SK-N-SH (cell line): ENCODE data around the gene CCDC61.

Source experiments
- EP300 ChIP-seq, 2 experiments: IDR thresholded peaks; 2 replicates each; pipeline versions ENCODE4 v1.4.0 to v1.6.1; 2012; ENCODE audit warnings: borderline replicate concordance in 1 of 2, low read depth in 1 of 2, low read length in 1 of 2
- MXI1 ChIP-seq: IDR thresholded peaks from 2 replicates; pipeline ENCODE4 v1.6.1; 2012; ENCODE audit warnings: mild to moderate bottlenecking, low read depth, low read length, improper control_type of control experiment
- POLR2AphosphoS5 ChIP-seq: IDR thresholded peaks from 2 replicates; pipeline ENCODE4 v1.6.1; 2012; ENCODE audit warnings: low read depth, low read length
- RAD21 ChIP-seq: IDR thresholded peaks from 2 replicates; pipeline ENCODE4 v1.6.1; 2012; ENCODE audit warnings: mild to moderate bottlenecking, low read length
- RCOR1 ChIP-seq: fragments of 150-350 bp; IDR thresholded peaks from 2 replicates; pipeline ENCODE4 v1.6.1; 2017; ENCODE audit warnings: antibody characterized with exemption, low read length
- SMC3 ChIP-seq: IDR thresholded peaks from 2 replicates; pipeline ENCODE4 v1.6.1; 2012; ENCODE audit warnings: low read depth, low read length, improper control_type of control experiment
- TAF1 ChIP-seq: IDR thresholded peaks from 2 replicates; pipeline ENCODE4 v1.6.1; 2012; ENCODE audit warnings: low read depth, mild to moderate bottlenecking, low read length, moderate library complexity, borderline replicate concordance
- TEAD4 ChIP-seq: IDR thresholded peaks from 2 replicates; pipeline ENCODE4 v1.4.0; 2012; ENCODE audit warnings: mild to moderate bottlenecking, borderline replicate concordance; ENCODE audit not compliant: insufficient read depth
- TF ChIP-seq, protein P1 (sequence below): fragments of 150-350 bp; IDR thresholded peaks from 2 replicates; pipeline ENCODE4 v1.6.1; 2017; ENCODE audit warnings: antibody characterized with exemption, low read length, low read depth, borderline replicate concordance
- TF ChIP-seq, protein P2 (sequence below): IDR thresholded peaks from 2 replicates; pipeline ENCODE4 v1.6.1; 2012; ENCODE audit warnings: mild to moderate bottlenecking, low read depth, low read length, moderate library complexity
- TF ChIP-seq, protein P3 (sequence below): fragments of 200-600 bp; sonication (generic); IDR thresholded peaks from 2 replicates; pipeline ENCODE4 v1.6.1; 2017; ENCODE audit warnings: antibody characterized with exemption, mild to moderate bottlenecking, moderate library complexity
- TF ChIP-seq, protein P4 (sequence below): IDR thresholded peaks from 2 replicates; pipeline ENCODE4 v1.4.0; 2012; ENCODE audit warnings: low read depth, borderline replicate concordance
- TF ChIP-seq, protein P5 (sequence below): IDR thresholded peaks from 2 replicates; pipeline ENCODE4 v1.4.0; 2012; ENCODE audit warnings: low read depth

DNA sequence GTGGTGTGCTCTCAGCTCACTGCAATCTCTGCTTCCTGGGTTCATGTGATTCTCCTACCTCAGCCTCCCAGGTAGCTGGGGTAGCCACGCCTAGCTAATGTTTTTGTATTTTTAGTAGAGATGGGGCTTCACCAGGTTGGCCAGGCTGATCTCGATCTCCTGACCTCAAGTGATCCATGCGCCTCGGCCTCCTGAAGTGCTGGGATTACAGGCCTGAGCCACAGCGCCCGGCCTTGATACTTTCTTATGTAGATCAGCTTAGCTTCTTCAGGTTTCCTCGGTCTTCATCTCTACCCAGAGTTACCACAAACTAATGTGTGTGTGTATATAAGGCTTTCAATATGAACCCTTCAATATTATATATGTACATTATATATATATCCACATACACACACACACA, 9.9 kb upstream of the CCDC61 start:
- TF ChIP-seq, protein P1, sequence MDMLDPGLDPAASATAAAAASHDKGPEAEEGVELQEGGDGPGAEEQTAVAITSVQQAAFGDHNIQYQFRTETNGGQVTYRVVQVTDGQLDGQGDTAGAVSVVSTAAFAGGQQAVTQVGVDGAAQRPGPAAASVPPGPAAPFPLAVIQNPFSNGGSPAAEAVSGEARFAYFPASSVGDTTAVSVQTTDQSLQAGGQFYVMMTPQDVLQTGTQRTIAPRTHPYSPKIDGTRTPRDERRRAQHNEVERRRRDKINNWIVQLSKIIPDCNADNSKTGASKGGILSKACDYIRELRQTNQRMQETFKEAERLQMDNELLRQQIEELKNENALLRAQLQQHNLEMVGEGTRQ = no peak
- TF ChIP-seq, protein P2, sequence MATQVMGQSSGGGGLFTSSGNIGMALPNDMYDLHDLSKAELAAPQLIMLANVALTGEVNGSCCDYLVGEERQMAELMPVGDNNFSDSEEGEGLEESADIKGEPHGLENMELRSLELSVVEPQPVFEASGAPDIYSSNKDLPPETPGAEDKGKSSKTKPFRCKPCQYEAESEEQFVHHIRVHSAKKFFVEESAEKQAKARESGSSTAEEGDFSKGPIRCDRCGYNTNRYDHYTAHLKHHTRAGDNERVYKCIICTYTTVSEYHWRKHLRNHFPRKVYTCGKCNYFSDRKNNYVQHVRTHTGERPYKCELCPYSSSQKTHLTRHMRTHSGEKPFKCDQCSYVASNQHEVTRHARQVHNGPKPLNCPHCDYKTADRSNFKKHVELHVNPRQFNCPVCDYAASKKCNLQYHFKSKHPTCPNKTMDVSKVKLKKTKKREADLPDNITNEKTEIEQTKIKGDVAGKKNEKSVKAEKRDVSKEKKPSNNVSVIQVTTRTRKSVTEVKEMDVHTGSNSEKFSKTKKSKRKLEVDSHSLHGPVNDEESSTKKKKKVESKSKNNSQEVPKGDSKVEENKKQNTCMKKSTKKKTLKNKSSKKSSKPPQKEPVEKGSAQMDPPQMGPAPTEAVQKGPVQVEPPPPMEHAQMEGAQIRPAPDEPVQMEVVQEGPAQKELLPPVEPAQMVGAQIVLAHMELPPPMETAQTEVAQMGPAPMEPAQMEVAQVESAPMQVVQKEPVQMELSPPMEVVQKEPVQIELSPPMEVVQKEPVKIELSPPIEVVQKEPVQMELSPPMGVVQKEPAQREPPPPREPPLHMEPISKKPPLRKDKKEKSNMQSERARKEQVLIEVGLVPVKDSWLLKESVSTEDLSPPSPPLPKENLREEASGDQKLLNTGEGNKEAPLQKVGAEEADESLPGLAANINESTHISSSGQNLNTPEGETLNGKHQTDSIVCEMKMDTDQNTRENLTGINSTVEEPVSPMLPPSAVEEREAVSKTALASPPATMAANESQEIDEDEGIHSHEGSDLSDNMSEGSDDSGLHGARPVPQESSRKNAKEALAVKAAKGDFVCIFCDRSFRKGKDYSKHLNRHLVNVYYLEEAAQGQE = no peak
- TF ChIP-seq, protein P3, sequence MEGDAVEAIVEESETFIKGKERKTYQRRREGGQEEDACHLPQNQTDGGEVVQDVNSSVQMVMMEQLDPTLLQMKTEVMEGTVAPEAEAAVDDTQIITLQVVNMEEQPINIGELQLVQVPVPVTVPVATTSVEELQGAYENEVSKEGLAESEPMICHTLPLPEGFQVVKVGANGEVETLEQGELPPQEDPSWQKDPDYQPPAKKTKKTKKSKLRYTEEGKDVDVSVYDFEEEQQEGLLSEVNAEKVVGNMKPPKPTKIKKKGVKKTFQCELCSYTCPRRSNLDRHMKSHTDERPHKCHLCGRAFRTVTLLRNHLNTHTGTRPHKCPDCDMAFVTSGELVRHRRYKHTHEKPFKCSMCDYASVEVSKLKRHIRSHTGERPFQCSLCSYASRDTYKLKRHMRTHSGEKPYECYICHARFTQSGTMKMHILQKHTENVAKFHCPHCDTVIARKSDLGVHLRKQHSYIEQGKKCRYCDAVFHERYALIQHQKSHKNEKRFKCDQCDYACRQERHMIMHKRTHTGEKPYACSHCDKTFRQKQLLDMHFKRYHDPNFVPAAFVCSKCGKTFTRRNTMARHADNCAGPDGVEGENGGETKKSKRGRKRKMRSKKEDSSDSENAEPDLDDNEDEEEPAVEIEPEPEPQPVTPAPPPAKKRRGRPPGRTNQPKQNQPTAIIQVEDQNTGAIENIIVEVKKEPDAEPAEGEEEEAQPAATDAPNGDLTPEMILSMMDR = no peak
- no peak for TF ChIP-seq EP300 (IDR thresholded peaks at IDR 0.05; ENCODE audit: borderline replicate concordance in 1 of 2, low read depth in 1 of 2, low read length in 1 of 2)
- no peak for TF ChIP-seq TAF1
- TF ChIP-seq POLR2AphosphoS5 = no peak
- no peak for TF ChIP-seq TEAD4
- no peak for TF ChIP-seq MXI1
- no peak for TF ChIP-seq RCOR1
- TF ChIP-seq RAD21 = no peak
- TF ChIP-seq, protein P4, sequence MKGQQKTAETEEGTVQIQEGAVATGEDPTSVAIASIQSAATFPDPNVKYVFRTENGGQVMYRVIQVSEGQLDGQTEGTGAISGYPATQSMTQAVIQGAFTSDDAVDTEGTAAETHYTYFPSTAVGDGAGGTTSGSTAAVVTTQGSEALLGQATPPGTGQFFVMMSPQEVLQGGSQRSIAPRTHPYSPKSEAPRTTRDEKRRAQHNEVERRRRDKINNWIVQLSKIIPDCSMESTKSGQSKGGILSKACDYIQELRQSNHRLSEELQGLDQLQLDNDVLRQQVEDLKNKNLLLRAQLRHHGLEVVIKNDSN = no peak
- TF ChIP-seq, protein P5, sequence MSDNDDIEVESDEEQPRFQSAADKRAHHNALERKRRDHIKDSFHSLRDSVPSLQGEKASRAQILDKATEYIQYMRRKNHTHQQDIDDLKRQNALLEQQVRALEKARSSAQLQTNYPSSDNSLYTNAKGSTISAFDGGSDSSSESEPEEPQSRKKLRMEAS = no peak
- no peak for TF ChIP-seq SMC3
